Lung microvascular endothelial cell (primary cell): ENCODE measurements around the gene CALML6. TPM values are rescaled to one million over a fixed set of nuclear protein-coding genes. Genes with fewer than 3 reads are reported as not detected.

Experiments used
- DNase-seq, 2 donors: peaks; one replicate each; pipeline versions ENCODE4 v3.0.0 to v3.0.0-alpha.2; 2010; ENCODE audit warnings: low read depth in 2 of 2
- total RNA-seq: library from RNA; depleted of rRNA; stranded (reverse); fragments of >200 nt; gene quantifications from 2 replicates; pipeline ENCODE4 v1.2.1, GENCODE V29; 2014

The CALML6 gene
- total RNA-seq, 1 donor from 2014 or later = not detected

DNA sequence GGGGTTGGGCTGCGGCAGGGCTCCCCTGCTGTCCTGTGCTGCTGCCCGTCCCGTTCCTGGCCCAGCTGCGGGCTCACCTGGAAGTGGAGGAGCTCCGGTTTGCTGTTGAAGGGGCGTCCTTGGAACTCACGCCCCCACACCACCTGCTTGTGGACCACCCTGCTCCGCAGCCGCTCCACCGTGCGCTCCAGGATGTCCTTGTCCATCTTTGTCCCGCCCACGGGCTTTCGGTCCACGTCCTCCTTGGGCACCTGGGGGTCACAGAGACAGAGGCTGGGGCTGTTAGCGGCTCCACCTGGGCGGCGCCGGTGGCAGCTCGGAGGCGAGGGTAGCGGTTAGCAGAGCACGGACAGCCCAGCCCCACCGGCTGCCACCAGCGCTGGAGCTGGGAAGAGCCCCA lies 49.8 kb downstream of the CALML6 start:
- no peak for DNase-seq

DNA sequence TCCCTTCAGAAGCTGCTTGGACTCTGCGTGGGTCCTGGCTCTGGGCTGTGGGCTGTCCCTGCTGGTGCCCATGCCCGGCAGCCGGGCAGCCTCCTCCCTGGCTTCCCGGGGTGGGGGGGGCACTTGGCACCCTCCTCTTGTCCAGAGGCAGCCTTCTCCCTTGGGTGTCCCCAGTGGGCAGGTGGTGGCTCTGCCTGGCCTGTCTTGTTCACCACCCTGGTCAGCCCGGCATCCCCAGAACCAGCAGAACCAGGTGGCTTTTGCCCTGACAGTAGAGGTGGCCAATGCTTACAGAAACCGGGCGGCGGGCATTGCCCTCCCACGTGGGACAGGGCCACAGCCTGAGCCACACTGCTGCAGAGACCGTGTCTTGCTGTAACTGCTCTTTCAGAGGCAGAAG lies 50.5 kb downstream of the CALML6 start:
- DNase-seq = no peak

DNA sequence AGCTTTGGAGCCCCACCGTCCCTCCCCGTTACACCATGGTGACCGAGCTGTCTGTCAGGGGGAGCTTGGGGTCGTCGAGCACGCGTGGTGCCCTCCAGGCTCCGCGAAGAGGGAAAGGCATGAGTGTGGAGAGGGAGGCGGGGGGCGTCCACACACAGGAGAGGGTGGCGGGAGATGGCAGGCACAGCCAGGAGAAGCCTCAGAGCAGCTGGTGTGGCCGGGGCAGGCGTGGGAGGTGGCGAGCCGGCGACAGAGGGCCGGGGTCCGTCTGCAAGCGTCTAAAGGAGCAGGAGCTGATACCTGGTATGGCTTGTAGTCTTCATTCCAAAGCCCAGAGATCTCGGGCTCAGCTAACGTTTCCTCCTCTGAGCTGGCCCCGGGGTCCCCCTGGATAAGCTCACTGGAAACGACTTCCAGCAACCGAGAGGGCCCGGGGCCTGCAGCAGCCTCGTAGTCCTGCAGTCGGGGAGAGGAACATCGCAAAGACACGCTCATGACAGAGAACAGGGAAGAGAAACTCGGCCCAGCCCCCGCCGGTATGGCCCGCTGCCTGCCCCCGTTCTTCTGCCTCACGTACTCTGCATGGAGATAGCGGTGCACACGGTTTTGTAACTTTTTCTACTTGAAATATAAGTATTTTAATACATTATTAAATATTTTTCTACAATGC lies 51.1 kb downstream of the CALML6 start:
- DNase-seq = no peak

Other genes with a start within 250 kb of the CALML6 start
- 15.5 and 21.6 TPM in 2 replicates for gene SLC35E2B, start 222.5 kb upstream of the CALML6 start, total RNA-seq
- 4.4 and 10.5 TPM in 2 replicates for gene CDK11A, start 190.9 kb upstream of the CALML6 start, total RNA-seq
- 25.3 and 34.7 TPM in 2 replicates for gene NADK, start 136.8 kb upstream of the CALML6 start, total RNA-seq
- gene GNB1, start 24.2 kb upstream of the CALML6 start, total RNA-seq = 72.4 and 93.5 TPM in 2 replicates
- gene TMEM52, start 4.0 kb downstream of the CALML6 start, total RNA-seq = under 0.01 and 0.20 TPM in 2 replicates
- not detected in 2 replicates for gene CFAP74, start 88.5 kb downstream of the CALML6 start, total RNA-seq
- 0.20 and 1.1 TPM in 2 replicates for gene GABRD, start 104.1 kb downstream of the CALML6 start, total RNA-seq
- gene PRKCZ, start 135.2 kb downstream of the CALML6 start, total RNA-seq = 14.2 and 29.8 TPM in 2 replicates